WERI-Rb-1 (cell line): ENCODE data around the gene SGPP2.
"Not testable (repeated sequence)": the region's sequence is repeated elsewhere in the genome, so short reads cannot be mapped to it uniquely, and the experiment has no call there.

Experiments
- DNase-seq: peaks from one replicate; pipeline ENCODE4 v3.0.0-alpha.2; 2020
- H3K27ac ChIP-seq: fragments of 250-450 bp; sonication (Bioruptor Pico); 2 replicates; pipeline ENCODE4 v1.5.1; 2020; ENCODE audit warnings: mild to moderate bottlenecking, moderate library complexity
- H3K27me3 ChIP-seq: fragments of 250-450 bp; sonication (Bioruptor Pico); 2 replicates; pipeline ENCODE4 v1.5.1; 2021; ENCODE audit warnings: mild to moderate bottlenecking, low read depth, moderate library complexity; ENCODE audit not compliant: insufficient read depth, severe bottlenecking
- H3K36me3 ChIP-seq: fragments of 250-450 bp; sonication (Bioruptor Pico); 2 replicates; pipeline ENCODE4 v1.5.1; 2020; ENCODE audit warnings: mild to moderate bottlenecking, moderate library complexity
- H3K4me3 ChIP-seq: 2 replicates; pipeline ENCODE4 v1.5.1; 2011; ENCODE audit warnings: low read depth, mild to moderate bottlenecking, control low read depth, low read length
- H3K9me3 ChIP-seq: fragments of 250-450 bp; sonication (Bioruptor Pico); 2 replicates; pipeline ENCODE4 v1.5.1; 2021; ENCODE audit warnings: mild to moderate bottlenecking, moderate library complexity; ENCODE audit not compliant: severe bottlenecking
- TF ChIP-seq, protein P1 (sequence below): IDR thresholded peaks from 2 replicates; pipeline ENCODE4 v1.5.1; 2011; ENCODE audit warnings: low read depth, mild to moderate bottlenecking, control low read depth, inconsistent platforms, low read length

SGPP2 gene

DNA sequence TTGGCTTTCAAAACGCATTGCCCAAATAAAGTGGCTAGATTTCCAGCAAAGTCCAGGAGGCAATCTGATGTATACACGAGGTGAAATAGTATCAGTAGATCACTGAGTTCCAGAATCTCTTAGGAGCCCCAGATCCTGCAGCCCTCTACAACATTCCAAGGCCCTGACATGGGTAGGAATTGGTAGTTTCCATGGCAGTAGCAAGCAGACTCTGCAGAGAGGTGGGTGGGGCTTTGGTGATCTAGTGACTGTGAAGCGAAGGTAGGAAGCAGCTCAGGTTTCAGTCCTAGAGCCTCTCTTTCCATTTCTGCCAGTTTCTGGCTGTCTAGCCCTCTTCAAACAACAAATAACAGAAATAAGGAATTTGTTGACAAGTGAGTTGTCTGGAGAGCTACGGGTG is 13.8 kb upstream of the SGPP2 start:
- no peak for DNase-seq
- H3K27ac ChIP-seq: no peak overlapping the region
- no peaks in the 10 kb centered on the region for H3K36me3 ChIP-seq
- peaks cover 23% of the 10 kb centered on the region for H3K9me3 ChIP-seq
- TF ChIP-seq, protein P1, sequence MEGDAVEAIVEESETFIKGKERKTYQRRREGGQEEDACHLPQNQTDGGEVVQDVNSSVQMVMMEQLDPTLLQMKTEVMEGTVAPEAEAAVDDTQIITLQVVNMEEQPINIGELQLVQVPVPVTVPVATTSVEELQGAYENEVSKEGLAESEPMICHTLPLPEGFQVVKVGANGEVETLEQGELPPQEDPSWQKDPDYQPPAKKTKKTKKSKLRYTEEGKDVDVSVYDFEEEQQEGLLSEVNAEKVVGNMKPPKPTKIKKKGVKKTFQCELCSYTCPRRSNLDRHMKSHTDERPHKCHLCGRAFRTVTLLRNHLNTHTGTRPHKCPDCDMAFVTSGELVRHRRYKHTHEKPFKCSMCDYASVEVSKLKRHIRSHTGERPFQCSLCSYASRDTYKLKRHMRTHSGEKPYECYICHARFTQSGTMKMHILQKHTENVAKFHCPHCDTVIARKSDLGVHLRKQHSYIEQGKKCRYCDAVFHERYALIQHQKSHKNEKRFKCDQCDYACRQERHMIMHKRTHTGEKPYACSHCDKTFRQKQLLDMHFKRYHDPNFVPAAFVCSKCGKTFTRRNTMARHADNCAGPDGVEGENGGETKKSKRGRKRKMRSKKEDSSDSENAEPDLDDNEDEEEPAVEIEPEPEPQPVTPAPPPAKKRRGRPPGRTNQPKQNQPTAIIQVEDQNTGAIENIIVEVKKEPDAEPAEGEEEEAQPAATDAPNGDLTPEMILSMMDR: no peak
- H3K27me3 ChIP-seq: no peaks in the 10 kb centered on the region
- H3K4me3 ChIP-seq: no peak overlapping the region

DNA sequence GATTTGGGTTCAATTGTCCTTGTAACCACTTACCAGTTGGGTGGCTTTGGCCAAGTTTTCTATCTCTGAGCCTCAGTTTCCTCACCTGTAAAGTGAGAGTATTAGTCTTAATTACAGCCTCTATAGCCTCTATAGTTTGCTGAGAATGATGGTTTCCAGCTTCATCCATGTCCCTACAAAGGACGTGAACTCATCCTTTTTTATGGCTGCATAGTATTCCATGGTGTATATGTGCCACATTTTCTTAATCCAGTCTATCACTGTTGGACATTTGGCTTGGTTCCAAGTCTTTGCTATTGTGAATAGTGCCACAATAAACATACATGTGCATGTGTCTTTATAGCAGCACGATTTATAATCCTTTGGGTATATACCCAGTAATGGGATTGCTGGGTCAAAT is 12.0 kb upstream of the SGPP2 start:
- not testable (repeated sequence) for DNase-seq, H3K36me3 ChIP-seq, H3K27me3 ChIP-seq, H3K27ac ChIP-seq, H3K4me3 ChIP-seq
- peaks cover 26% of the 10 kb centered on the region for H3K9me3 ChIP-seq

DNA sequence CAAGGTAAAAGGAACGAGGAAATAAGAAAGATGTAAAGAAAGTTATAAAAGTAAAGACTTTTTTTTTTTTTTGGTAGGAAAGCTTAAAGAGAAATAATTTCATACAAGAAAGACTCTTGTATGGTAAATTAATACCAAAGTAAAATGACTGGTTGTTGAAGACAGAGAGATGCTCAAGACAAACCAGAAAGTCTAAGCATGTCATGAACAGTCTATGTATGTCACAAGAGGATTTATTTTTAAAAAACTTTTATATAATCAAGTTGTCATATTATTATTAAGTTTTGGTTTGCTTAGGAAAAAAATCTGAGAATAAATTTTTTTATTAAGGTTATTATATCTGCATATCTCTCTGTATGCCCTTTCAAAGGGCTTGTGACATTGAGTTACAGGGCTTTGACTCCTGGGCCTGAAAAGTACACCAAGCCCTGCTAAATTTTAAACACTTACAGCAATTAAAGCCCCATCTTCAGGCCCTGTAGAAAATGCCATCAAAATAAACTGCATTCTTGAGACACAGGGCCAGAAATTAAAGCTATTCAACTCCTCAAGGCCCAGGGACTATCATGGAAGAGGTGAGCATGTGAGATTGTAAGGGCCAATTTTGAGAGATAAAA is 10.9 kb upstream of the SGPP2 start:
- DNase-seq: no peak
- Histone ChIP-seq H3K27ac (no peak overlapping the region), H3K36me3 (no peaks in the 10 kb centered on the region), H3K27me3 (no peaks in the 10 kb centered on the region), H3K9me3 (peaks cover 26% of the 10 kb centered on the region), H3K4me3 (no peak overlapping the region)
- TF ChIP-seq, protein P1: no peak

DNA sequence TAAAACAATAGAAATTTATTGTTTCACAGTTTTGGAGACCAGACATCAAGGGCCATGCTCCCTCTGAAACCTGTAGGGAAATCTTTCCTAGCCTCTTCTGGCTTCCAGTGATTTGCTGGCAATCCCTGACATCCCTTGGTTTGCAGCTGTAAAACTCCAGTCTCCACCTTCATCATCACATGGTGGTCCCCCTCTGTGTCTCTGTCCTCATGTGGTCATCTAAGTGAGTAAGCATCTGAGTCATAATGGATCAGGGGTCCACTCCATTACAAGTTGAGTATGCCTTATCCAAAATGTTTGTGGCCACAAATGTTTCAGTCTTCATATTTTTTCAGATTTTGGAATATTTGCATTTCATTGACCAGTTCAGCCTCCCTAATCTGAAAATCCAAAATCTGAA is 5.6 kb upstream of the SGPP2 start:
- Histone ChIP-seq H3K36me3 (no peaks in the 10 kb centered on the region), H3K9me3 (peaks cover 13% of the 10 kb centered on the region), H3K4me3 (no peak overlapping the region), H3K27me3 (peaks cover 7% of the 10 kb centered on the region), H3K27ac (no peak overlapping the region)
- DNase-seq: no peak
- TF ChIP-seq, protein P1: no peak

DNA sequence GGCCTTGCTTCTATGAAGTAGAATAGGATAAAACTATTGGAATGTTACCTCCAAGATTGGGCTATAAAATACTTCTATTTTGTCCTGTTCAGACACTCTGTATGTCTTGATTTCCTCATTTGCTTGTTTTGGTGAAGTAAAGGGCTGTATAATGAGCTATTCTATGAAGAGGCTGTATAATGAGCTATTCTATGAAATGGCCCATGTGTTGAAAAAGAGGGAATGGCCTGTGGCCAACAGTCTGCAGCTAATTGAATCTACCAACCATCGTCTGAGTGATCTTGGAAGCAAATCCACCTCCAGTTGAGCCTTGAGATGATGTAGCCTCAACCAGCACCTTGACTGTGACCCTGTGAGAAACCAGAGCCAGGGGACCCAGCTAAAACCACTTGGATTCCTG is 3.8 kb upstream of the SGPP2 start:
- Histone ChIP-seq H3K9me3 (peaks cover 3% of the 10 kb centered on the region), H3K4me3 (no peak overlapping the region), H3K36me3 (no peaks in the 10 kb centered on the region), H3K27ac (no peak overlapping the region), H3K27me3 (peaks cover 20% of the 10 kb centered on the region)
- TF ChIP-seq, protein P1: no peak
- no peak for DNase-seq

DNA sequence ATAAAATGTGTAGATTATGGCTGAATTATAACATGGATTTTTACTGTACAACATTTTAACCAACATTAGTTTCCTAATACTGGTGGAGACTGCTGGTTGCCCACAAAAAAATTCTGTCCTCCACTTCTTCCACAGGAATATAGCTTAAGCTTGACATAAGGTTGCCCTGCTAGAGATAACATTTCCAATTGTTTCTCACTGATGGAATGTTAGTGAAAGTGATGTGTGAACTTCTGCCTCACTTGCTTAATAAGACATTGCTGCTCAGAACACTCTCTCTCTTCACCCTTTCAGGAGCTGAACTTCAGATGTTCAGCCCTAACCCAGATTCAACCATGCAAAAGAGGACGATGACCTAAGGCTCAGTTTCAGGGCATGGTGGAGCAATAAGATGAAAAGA is 2.7 kb upstream of the SGPP2 start:
- Histone ChIP-seq H3K27me3 (peaks cover 20% of the 10 kb centered on the region), H3K4me3 (no peak overlapping the region), H3K36me3 (no peaks in the 10 kb centered on the region), H3K27ac (no peak overlapping the region), H3K9me3 (no peaks in the 10 kb centered on the region)
- DNase-seq: no peak
- TF ChIP-seq, protein P1: no peak
